Mesodermal cell (in vitro differentiated cells): ENCODE measurements around the gene RIC8A.

Source experiments
- H3K27ac ChIP-seq: 2 replicates; pipeline ENCODE4 v1.7.0; 2013; ENCODE audit warnings: mild to moderate bottlenecking, low read depth, low read length, moderate library complexity; ENCODE audit not compliant: severe bottlenecking
- H3K36me3 ChIP-seq: 2 replicates; pipeline ENCODE4 v1.7.1; 2013; ENCODE audit warnings: mild to moderate bottlenecking, low read length, moderate library complexity; ENCODE audit not compliant: control insufficient read depth, insufficient read depth
- H3K4me1 ChIP-seq: one replicate; pipeline ENCODE4 v1.7.1; 2013; ENCODE audit warnings: mild to moderate bottlenecking, low read length; ENCODE audit not compliant: insufficient read depth, control insufficient read depth, poor library complexity, severe bottlenecking
- H3K4me3 ChIP-seq: 2 replicates; pipeline ENCODE4 v1.7.0; 2013; ENCODE audit warnings: low read length, control low read depth, mild to moderate bottlenecking; ENCODE audit not compliant: insufficient read depth, poor library complexity, severe bottlenecking; ENCODE audit errors: extremely low read depth
- H3K9me3 ChIP-seq: 2 replicates; pipeline ENCODE4 v1.7.1; 2013; ENCODE audit warnings: mild to moderate bottlenecking, low read length, moderate library complexity; ENCODE audit not compliant: control insufficient read depth
- WGBS, 2 experiments: methylation state at CpG; one replicate each; pipeline ENCODE4 v1.1.5; 2013; ENCODE audit warnings: missing lambda C conversion rate in 2 of 2; ENCODE audit not compliant: insufficient coverage in 2 of 2; 5-methylcytosine and 5-hydroxymethylcytosine counted together

Gene RIC8A

GRCh38 chr11:252666-253065 lies 45.2 kb downstream of the RIC8A start:
- 90 to 97% methylated on average over 4 to 6 of the region's 8 CpGs for WGBS, 2 experiments
- Histone ChIP-seq H3K4me3 (no peak overlapping the region), H3K36me3 (peaks cover 62% of the 10 kb centered on the region), H3K27ac (no peak overlapping the region), H3K9me3 (no peaks in the 10 kb centered on the region), H3K4me1 (no peaks in the 10 kb centered on the region)

GRCh38 chr11:253160-253885 lies 45.8 kb downstream of the RIC8A start:
- H3K4me1 ChIP-seq, result no peaks in the 10 kb centered on the region
- 94% methylated on average over 12 to 13 of the region's 13 CpGs for WGBS, 2 experiments
- H3K9me3 ChIP-seq, result no peaks in the 10 kb centered on the region
- no peak overlapping the region for H3K27ac ChIP-seq
- H3K4me3 ChIP-seq, result no peak overlapping the region
- H3K36me3 ChIP-seq, result peaks cover 56% of the 10 kb centered on the region

GRCh38 chr11:253886-254270 lies 46.4 kb downstream of the RIC8A start:
- Histone ChIP-seq H3K36me3 (peaks cover 50% of the 10 kb centered on the region), H3K4me3 (no peak overlapping the region), H3K27ac (no peak overlapping the region), H3K4me1 (no peaks in the 10 kb centered on the region), H3K9me3 (no peaks in the 10 kb centered on the region)
- WGBS, 2 experiments, result 88 to 98% methylated on average over 4 of the region's 5 CpGs

GRCh38 chr11:255176-255575 lies 47.7 kb downstream of the RIC8A start:
- no CpG with 5 or more reads among the region's 3 CpGs for WGBS, 2 experiments

GRCh38 chr11:255816-256215 lies 48.3 kb downstream of the RIC8A start:
- WGBS, 2 experiments, result 94 to 98% methylated on average over 2 of the region's 2 CpGs
- Histone ChIP-seq H3K4me3 (no peak overlapping the region), H3K36me3 (peaks cover 33% of the 10 kb centered on the region), H3K9me3 (no peaks in the 10 kb centered on the region), H3K4me1 (no peaks in the 10 kb centered on the region), H3K27ac (no peak overlapping the region)

More at GRCh38 chr11:255176-255575, 47.7 kb downstream of the RIC8A start:
- no peaks in the 10 kb centered on the region for H3K9me3 ChIP-seq
- no peaks in the 10 kb centered on the region for H3K4me1 ChIP-seq
- H3K36me3 ChIP-seq, result peaks cover 39% of the 10 kb centered on the region
- no peak overlapping the region for H3K4me3 ChIP-seq
- H3K27ac ChIP-seq, result no peak overlapping the region

- no peaks in the 10 kb centered on the region for H3K9me3 ChIP-seq
- 90 to 93% methylated on average over 7 to 10 of the region's 14 CpGs for WGBS, 2 experiments
- H3K4me1 ChIP-seq, result no peaks in the 10 kb centered on the region
- H3K4me3 ChIP-seq, result no peak overlapping the region
- H3K27ac ChIP-seq, result no peak overlapping the region
- peaks cover 19% of the 10 kb centered on the region for H3K36me3 ChIP-seq
Measured at GRCh38 chr11:256952-257737, 49.6 kb downstream of the RIC8A start.

- WGBS, 2 experiments, result 83 to 87% methylated on average over 9 to 14 of the region's 15 CpGs
- H3K4me3 ChIP-seq, result no peak overlapping the region
- no peaks in the 10 kb centered on the region for H3K4me1 ChIP-seq
- H3K27ac ChIP-seq, result no peak overlapping the region
- peaks cover 11% of the 10 kb centered on the region for H3K36me3 ChIP-seq
- no peaks in the 10 kb centered on the region for H3K9me3 ChIP-seq
Measured at GRCh38 chr11:257766-258493, 50.4 kb downstream of the RIC8A start.

- Histone ChIP-seq H3K4me3 (no peak overlapping the region), H3K36me3 (no peaks in the 10 kb centered on the region), H3K4me1 (no peaks in the 10 kb centered on the region), H3K9me3 (no peaks in the 10 kb centered on the region), H3K27ac (no peak overlapping the region)
- WGBS, 2 experiments, result 83% methylated on average over 1 of the region's 10 CpGs; no CpG with 5 or more reads in 1 of the 2 experiments
Measured at GRCh38 chr11:259413-259812, 51.9 kb downstream of the RIC8A start.

GRCh38 chr11:261624-262023 lies 54.1 kb downstream of the RIC8A start:
- Histone ChIP-seq H3K36me3 (no peaks in the 10 kb centered on the region), H3K4me1 (no peaks in the 10 kb centered on the region), H3K27ac (no peak overlapping the region), H3K9me3 (no peaks in the 10 kb centered on the region), H3K4me3 (no peak overlapping the region)
- WGBS, 2 experiments, result 84 to 89% methylated on average over 2 to 4 of the region's 4 CpGs
